H9 (cell line): ENCODE data around the gene OAF. TPM values are rescaled to one million over a fixed set of nuclear protein-coding genes. Genes with fewer than 3 reads are reported as not detected.

Source experiments
- DNase-seq: peaks from one replicate; pipeline ENCODE4 v3.0.0-alpha.2; 2017
- H2AFZ ChIP-seq: one replicate; pipeline ENCODE4 v1.6.1; 2013; ENCODE audit warnings: mild to moderate bottlenecking, low read length, control low read depth, moderate library complexity
- H2AK5ac ChIP-seq: 2 replicates; pipeline ENCODE4 v1.6.1; 2013; ENCODE audit warnings: low read length, control low read depth, mixed read lengths; ENCODE audit not compliant: insufficient read length
- H2BK120ac ChIP-seq: one replicate; pipeline ENCODE4 v1.6.1; 2013; ENCODE audit warnings: low read depth, mild to moderate bottlenecking, low read length, control low read depth, inconsistent platforms; ENCODE audit not compliant: poor library complexity, severe bottlenecking
- H2BK12ac ChIP-seq: 2 replicates; pipeline ENCODE4 v1.6.1; 2013; ENCODE audit warnings: low read length, control low read depth, mixed read lengths, low read depth; ENCODE audit not compliant: insufficient read length
- H2BK15ac ChIP-seq: 2 replicates; pipeline ENCODE4 v1.6.1; 2013; ENCODE audit warnings: low read depth, low read length, control low read depth
- H2BK20ac ChIP-seq: one replicate; pipeline ENCODE4 v1.6.1; 2013; ENCODE audit warnings: low read depth, mild to moderate bottlenecking, low read length, control low read depth, inconsistent platforms; ENCODE audit not compliant: poor library complexity, severe bottlenecking
- H2BK5ac ChIP-seq: 2 replicates; pipeline ENCODE4 v1.6.1; 2013; ENCODE audit warnings: low read length, control low read depth, mixed read lengths; ENCODE audit not compliant: insufficient read length
- H3K14ac ChIP-seq: 2 replicates; pipeline ENCODE4 v1.6.1; 2013; ENCODE audit warnings: low read length, control low read depth; ENCODE audit not compliant: insufficient read depth
- H3K18ac ChIP-seq: 2 replicates; pipeline ENCODE4 v1.6.1; 2013; ENCODE audit warnings: low read depth, mild to moderate bottlenecking, mixed read lengths, low read length, control low read depth; ENCODE audit not compliant: insufficient read length
- H3K23ac ChIP-seq: 2 replicates; pipeline ENCODE4 v1.6.1; 2013; ENCODE audit warnings: low read length, control low read depth, mixed read lengths, low read depth; ENCODE audit not compliant: insufficient read length
- H3K23me2 ChIP-seq: 2 replicates; pipeline ENCODE4 v1.6.1; 2013; ENCODE audit warnings: low read depth, mild to moderate bottlenecking, mixed read lengths, low read length, control low read depth; ENCODE audit not compliant: insufficient read length, poor library complexity, severe bottlenecking
- H3K27ac ChIP-seq: 2 replicates; pipeline ENCODE4 v1.5.1; 2013; ENCODE audit warnings: low read length, control low read depth, mixed read lengths, low read depth; ENCODE audit not compliant: insufficient read length
- H3K27me3 ChIP-seq: 2 replicates; pipeline ENCODE4 v1.6.1; 2013; ENCODE audit warnings: low read length, control low read depth, inconsistent platforms; ENCODE audit not compliant: insufficient read depth
- H3K4ac ChIP-seq: 2 replicates; pipeline ENCODE4 v1.6.1; 2013; ENCODE audit warnings: low read depth, mild to moderate bottlenecking, control low read depth, inconsistent platforms, low read length, moderate library complexity
- H3K4me1 ChIP-seq: 2 replicates; pipeline ENCODE4 v1.6.1; 2013; ENCODE audit warnings: low read length, control low read depth, inconsistent platforms; ENCODE audit not compliant: insufficient read depth
- H3K4me2 ChIP-seq: 2 replicates; pipeline ENCODE4 v1.6.1; 2013; ENCODE audit warnings: low read length, control low read depth, mixed read lengths; ENCODE audit not compliant: insufficient read length, insufficient read depth
- H3K56ac ChIP-seq: 2 replicates; pipeline ENCODE4 v1.6.1; 2013; ENCODE audit warnings: low read depth, mild to moderate bottlenecking, mixed read lengths, low read length, control low read depth; ENCODE audit not compliant: insufficient read length
- H3K79me1 ChIP-seq: 2 replicates; pipeline ENCODE4 v1.6.1; 2013; ENCODE audit warnings: low read depth, mild to moderate bottlenecking, moderate library complexity, low read length, control low read depth, inconsistent platforms; ENCODE audit not compliant: insufficient read depth, poor library complexity, severe bottlenecking
- H3K79me2 ChIP-seq: 2 replicates; pipeline ENCODE4 v1.6.1; 2013; ENCODE audit warnings: low read length, control low read depth, inconsistent platforms; ENCODE audit not compliant: insufficient read depth
- H3K9ac ChIP-seq: 2 replicates; pipeline ENCODE4 v1.6.1; 2013; ENCODE audit warnings: low read length, control low read depth, mixed read lengths; ENCODE audit not compliant: insufficient read length; ENCODE audit errors: extremely low read depth
- H3K9me3 ChIP-seq: one replicate; pipeline ENCODE4 v1.6.1; 2013; ENCODE audit warnings: low read depth, low read length, inconsistent platforms; ENCODE audit not compliant: control insufficient read depth
- H3T11ph ChIP-seq: one replicate; pipeline ENCODE4 v1.6.1; 2013; ENCODE audit warnings: mild to moderate bottlenecking, low read length, control low read depth, inconsistent platforms
- H4K20me1 ChIP-seq: one replicate; pipeline ENCODE4 v1.6.1; 2013; ENCODE audit not compliant: control insufficient read depth, insufficient read length, insufficient read depth
- H4K5ac ChIP-seq: 2 replicates; pipeline ENCODE4 v1.6.1; 2013; ENCODE audit warnings: low read depth, mild to moderate bottlenecking, mixed read lengths, low read length, control low read depth; ENCODE audit not compliant: insufficient read length
- H4K8ac ChIP-seq: replicated peaks from 2 replicates; pipeline ENCODE4 v1.6.1; 2013; ENCODE audit warnings: low read length, control low read depth, mixed read lengths, low read depth; ENCODE audit not compliant: insufficient read length
- H4K91ac ChIP-seq: 2 replicates; pipeline ENCODE4 v1.6.1; 2013; ENCODE audit warnings: low read depth, mild to moderate bottlenecking, moderate library complexity, mixed read lengths, low read length, control low read depth; ENCODE audit not compliant: insufficient read length
- H3K27ac Mint-ChIP-seq, 3 experiments: 2 replicates in 2 of 3; 3 replicates in 1 of 3; pipeline ENCODE4 v1.8.0; 2020 to 2021; ENCODE audit warnings: mixed read lengths in 3 of 3, mild to moderate bottlenecking in 1 of 3, moderate library complexity in 1 of 3
- H3K27me3 Mint-ChIP-seq: 2 replicates; pipeline ENCODE4 v1.8.0; 2021; ENCODE audit warnings: low read depth, mild to moderate bottlenecking, moderate library complexity, mixed read lengths
- H3K36me3 Mint-ChIP-seq, 3 experiments: 2 replicates in 2 of 3; 3 replicates in 1 of 3; pipeline ENCODE4 v1.8.0; 2020 to 2021; ENCODE audit warnings: low read depth in 3 of 3, mixed read lengths in 3 of 3; ENCODE audit not compliant: insufficient read depth in 1 of 3
- H3K4me1 Mint-ChIP-seq, 2 experiments: 2 replicates each; pipeline ENCODE4 v1.8.0; 2020; ENCODE audit warnings: mixed read lengths in 2 of 2
- H3K4me3 Mint-ChIP-seq, 2 experiments: 2 replicates in 1 of 2; 3 replicates in 1 of 2; pipeline ENCODE4 v1.8.0; 2020 to 2021; ENCODE audit warnings: mild to moderate bottlenecking in 2 of 2, mixed read lengths in 2 of 2, moderate library complexity in 1 of 2
- H3K9me3 Mint-ChIP-seq, 2 experiments: 2 replicates in 1 of 2; 3 replicates in 1 of 2; pipeline ENCODE4 v1.8.0; 2020; ENCODE audit warnings: mild to moderate bottlenecking in 2 of 2, mixed read lengths in 2 of 2, moderate library complexity in 1 of 2
- CTCF ChIP-seq: fragments of 200-600 bp; sonication (generic); conservative IDR thresholded peaks from 3 replicates; pipeline ENCODE4 v1.8.0; 2021; ENCODE audit warnings: antibody characterized with exemption, mild to moderate bottlenecking
- WGBS: extraction: QIAGEN DNeasy Blood & Tissue Kit; methylation state at CpG from one replicate; pipeline ENCODE4 v1.1.7; 2013; ENCODE audit warnings: missing lambda C conversion rate, low lambda C conversion rate, mixed read lengths; ENCODE audit not compliant: insufficient read length; ENCODE audit errors: extremely low coverage; 5-methylcytosine and 5-hydroxymethylcytosine counted together
- total RNA-seq: library from RNA; stranded (reverse); gene quantifications from 2 replicates; pipeline ENCODE4 v1.2.1, GENCODE V29; 2021

OAF gene
- total RNA-seq, 1 experiment from 2014 or later, result 1.1 TPM

GRCh38 chr11:120243221-120243620, 32.4 kb downstream of the OAF start:
- peaks cover 80% of the 10 kb centered on the region for H3K27me3 Mint-ChIP-seq
- WGBS, result no CpG with 5 or more reads among the region's 4 CpGs
- no peak overlapping the region for H3K4ac ChIP-seq

More at GRCh38 chr11:120243221-120243620, 32.4 kb downstream of the OAF start:
- no peak overlapping the region for H3K27ac ChIP-seq
- H3K14ac ChIP-seq, result no peak overlapping the region
- Mint-ChIP-seq H3K4me1 (peaks cover 50 to 54% of the 10 kb centered on the region in 2 experiments), H3K36me3 (no peaks in the 10 kb centered on the region), H3K9me3 (no peaks in the 10 kb centered on the region; a peak in 1 of 5 replicates), H3K4me3 (no peak overlapping the region), H3K27ac (no peak overlapping the region)
- no peak overlapping the region for H4K91ac ChIP-seq
- no peak overlapping the region for H3K4me2 ChIP-seq
- no peaks in the 10 kb centered on the region for H3K79me1 ChIP-seq
- H3K23me2 ChIP-seq, result peaks cover 6% of the 10 kb centered on the region
- no peaks in the 10 kb centered on the region for H3K79me2 ChIP-seq
- no peak for TF ChIP-seq CTCF
- H2BK20ac ChIP-seq, result no peak overlapping the region
- H3K27me3 ChIP-seq, result peaks cover 2% of the 10 kb centered on the region; the same call in 1 of the 2 replicates
- no peak overlapping the region for H4K8ac ChIP-seq
- H3K23ac ChIP-seq, result no peak overlapping the region
- H4K5ac ChIP-seq, result no peak overlapping the region
- H3K9me3 ChIP-seq, result no peaks in the 10 kb centered on the region
- no peak overlapping the region for H3T11ph ChIP-seq
- H2BK5ac ChIP-seq, result no peak overlapping the region
- no peak overlapping the region for H2BK12ac ChIP-seq
- H2BK120ac ChIP-seq, result no peak overlapping the region
- H3K4me1 ChIP-seq, result peaks cover 6% of the 10 kb centered on the region; the same call in 1 of the 2 replicates
- DNase-seq, result no peak
- no peak overlapping the region for H3K56ac ChIP-seq
- H2BK15ac ChIP-seq, result no peak overlapping the region
- H4K20me1 ChIP-seq, result no peaks in the 10 kb centered on the region
- no peak overlapping the region for H2AFZ ChIP-seq
- H2AK5ac ChIP-seq, result no peak overlapping the region
- no peak overlapping the region for H3K18ac ChIP-seq
- H3K9ac ChIP-seq, result no peak overlapping the region
